Ishikawa (cell line): Measurements from ENCODE around the gene ZNF821.

ENCODE experiments used
- CEBPB ChIP-seq: IDR thresholded peaks from 2 replicates; pipeline ENCODE4 v1.6.1; 2012
- CREB1 ChIP-seq: IDR thresholded peaks from 2 replicates; pipeline ENCODE4 v1.6.1; 2012; ENCODE audit warnings: low read depth
- EGR1 ChIP-seq: IDR thresholded peaks from 2 replicates; pipeline ENCODE4 v1.6.1; 2012
- EP300 ChIP-seq: IDR thresholded peaks from 2 replicates; pipeline ENCODE4 v1.6.1; 2012; ENCODE audit warnings: borderline replicate concordance
- FOXM1 ChIP-seq: IDR thresholded peaks from 2 replicates; pipeline ENCODE4 v1.6.1; 2012; ENCODE audit warnings: low read depth, borderline replicate concordance
- NFIC ChIP-seq: IDR thresholded peaks from 2 replicates; pipeline ENCODE4 v1.6.1; 2012
- RAD21 ChIP-seq: IDR thresholded peaks from 2 replicates; pipeline ENCODE4 v1.6.1; 2012; ENCODE audit warnings: low read depth
- TAF1 ChIP-seq: IDR thresholded peaks from 2 replicates; pipeline ENCODE4 v1.6.1; 2012; ENCODE audit warnings: low read depth, mild to moderate bottlenecking
- TCF12 ChIP-seq: IDR thresholded peaks from 2 replicates; pipeline ENCODE4 v1.6.1; 2012; ENCODE audit warnings: low read depth
- TEAD4 ChIP-seq: IDR thresholded peaks from 2 replicates; pipeline ENCODE4 v1.6.1; 2012
- YY1 ChIP-seq: IDR thresholded peaks from 2 replicates; pipeline ENCODE4 v1.6.1; 2012; ENCODE audit warnings: low read depth
- ZBTB7A ChIP-seq: IDR thresholded peaks from 2 replicates; pipeline ENCODE4 v1.6.1; 2012; ENCODE audit warnings: low read depth
- TF ChIP-seq, protein P1 (sequence below): IDR thresholded peaks from 2 replicates; pipeline ENCODE4 v1.6.1; 2012
- TF ChIP-seq, protein P2 (sequence below): IDR thresholded peaks from 2 replicates; pipeline ENCODE4 v1.6.1; 2012
- TF ChIP-seq, protein P3 (sequence below): IDR thresholded peaks from 2 replicates; pipeline ENCODE4 v1.6.1; 2012; ENCODE audit warnings: low read depth, mild to moderate bottlenecking

Gene ZNF821

DNA sequence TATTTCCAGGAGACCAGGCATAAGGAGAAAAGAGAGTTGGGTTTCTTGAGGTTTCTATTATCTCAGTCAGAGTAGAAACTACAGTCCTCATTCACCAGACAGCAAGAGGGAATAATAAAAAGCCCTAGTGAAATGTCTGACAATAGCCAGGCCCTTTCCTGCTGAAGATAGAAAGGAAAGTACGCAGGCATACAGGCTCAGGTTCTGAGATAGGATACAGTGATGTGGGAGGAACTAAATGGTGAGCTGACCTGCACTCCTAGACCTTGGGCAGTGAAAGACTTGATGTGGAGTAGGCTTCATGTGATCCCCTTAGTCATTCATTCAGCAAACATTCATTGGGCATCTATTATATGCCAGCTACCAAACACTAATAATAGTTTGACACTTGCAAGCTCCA is 14.9 kb downstream of the ZNF821 start:
- TF ChIP-seq RAD21, result no peak
- TF ChIP-seq, protein P1, sequence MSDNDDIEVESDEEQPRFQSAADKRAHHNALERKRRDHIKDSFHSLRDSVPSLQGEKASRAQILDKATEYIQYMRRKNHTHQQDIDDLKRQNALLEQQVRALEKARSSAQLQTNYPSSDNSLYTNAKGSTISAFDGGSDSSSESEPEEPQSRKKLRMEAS, result no peak

DNA sequence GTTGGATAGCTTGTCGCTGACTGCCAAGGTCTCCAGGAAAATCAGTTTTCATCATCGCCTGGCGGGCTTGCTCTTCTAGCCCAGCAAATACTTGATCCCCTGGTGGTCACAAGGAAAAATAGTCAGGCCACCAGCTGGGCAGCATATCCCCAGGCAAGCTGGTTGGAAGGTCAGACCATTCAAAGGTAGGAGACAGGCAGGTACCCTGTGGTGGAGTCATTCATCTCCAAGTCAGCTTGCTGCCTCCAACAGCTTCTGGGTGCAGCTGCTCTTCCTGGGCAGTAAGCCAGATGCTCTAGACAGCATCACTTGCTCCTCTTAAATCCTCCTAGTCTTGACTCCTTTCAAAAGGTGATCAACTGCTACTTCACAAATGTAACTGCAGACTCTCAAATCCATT is 16.0 kb downstream of the ZNF821 start:
- TF ChIP-seq TEAD4 (no peak), EGR1 (no peak), FOXM1 (no peak), ZBTB7A (no peak), CEBPB (no peak), CREB1 (no peak), EP300 (no peak), TCF12 (no peak), YY1 (no peak)
- TF ChIP-seq, protein P1, result no peak
- TF ChIP-seq, protein P2, sequence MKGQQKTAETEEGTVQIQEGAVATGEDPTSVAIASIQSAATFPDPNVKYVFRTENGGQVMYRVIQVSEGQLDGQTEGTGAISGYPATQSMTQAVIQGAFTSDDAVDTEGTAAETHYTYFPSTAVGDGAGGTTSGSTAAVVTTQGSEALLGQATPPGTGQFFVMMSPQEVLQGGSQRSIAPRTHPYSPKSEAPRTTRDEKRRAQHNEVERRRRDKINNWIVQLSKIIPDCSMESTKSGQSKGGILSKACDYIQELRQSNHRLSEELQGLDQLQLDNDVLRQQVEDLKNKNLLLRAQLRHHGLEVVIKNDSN, result no peak

DNA sequence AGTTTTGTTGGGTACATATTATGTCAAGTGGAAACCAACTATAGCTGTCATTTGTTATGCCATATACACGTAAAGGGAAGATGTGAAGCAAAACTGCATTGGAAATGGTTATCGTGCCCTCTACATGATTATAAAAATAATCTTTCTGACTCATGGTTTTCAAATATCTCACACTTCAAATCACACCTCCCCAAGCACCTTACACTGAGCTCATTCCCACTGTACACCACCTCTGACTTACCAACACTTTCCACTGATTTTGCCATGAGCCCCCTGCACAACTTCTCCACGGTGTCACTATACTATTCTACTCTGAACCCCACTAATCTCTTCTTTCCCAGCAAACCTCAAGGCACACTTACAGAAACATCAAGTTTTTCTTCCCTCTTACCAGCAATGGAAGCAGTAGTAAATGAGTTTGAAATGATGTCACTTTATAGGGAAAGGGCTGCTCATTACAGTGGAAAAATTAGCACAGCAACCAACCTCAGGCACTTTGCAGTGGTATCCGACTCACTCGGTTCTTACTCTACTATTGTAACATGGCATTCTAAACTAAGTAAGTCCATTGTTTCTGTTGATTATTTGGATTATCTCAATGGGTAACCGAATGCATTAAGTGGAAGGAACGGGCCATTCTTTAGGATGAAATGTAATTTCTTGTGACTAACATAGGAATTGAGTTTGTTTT is 18.7 kb downstream of the ZNF821 start:
- TF ChIP-seq, protein P2, result no peak
- TF ChIP-seq CREB1 (no peak), TAF1 (no peak), YY1 (no peak), CEBPB (no peak), EP300 (no peak), RAD21 (no peak), FOXM1 (no peak), NFIC (no peak)
- TF ChIP-seq, protein P1, result no peak
- TF ChIP-seq, protein P3, sequence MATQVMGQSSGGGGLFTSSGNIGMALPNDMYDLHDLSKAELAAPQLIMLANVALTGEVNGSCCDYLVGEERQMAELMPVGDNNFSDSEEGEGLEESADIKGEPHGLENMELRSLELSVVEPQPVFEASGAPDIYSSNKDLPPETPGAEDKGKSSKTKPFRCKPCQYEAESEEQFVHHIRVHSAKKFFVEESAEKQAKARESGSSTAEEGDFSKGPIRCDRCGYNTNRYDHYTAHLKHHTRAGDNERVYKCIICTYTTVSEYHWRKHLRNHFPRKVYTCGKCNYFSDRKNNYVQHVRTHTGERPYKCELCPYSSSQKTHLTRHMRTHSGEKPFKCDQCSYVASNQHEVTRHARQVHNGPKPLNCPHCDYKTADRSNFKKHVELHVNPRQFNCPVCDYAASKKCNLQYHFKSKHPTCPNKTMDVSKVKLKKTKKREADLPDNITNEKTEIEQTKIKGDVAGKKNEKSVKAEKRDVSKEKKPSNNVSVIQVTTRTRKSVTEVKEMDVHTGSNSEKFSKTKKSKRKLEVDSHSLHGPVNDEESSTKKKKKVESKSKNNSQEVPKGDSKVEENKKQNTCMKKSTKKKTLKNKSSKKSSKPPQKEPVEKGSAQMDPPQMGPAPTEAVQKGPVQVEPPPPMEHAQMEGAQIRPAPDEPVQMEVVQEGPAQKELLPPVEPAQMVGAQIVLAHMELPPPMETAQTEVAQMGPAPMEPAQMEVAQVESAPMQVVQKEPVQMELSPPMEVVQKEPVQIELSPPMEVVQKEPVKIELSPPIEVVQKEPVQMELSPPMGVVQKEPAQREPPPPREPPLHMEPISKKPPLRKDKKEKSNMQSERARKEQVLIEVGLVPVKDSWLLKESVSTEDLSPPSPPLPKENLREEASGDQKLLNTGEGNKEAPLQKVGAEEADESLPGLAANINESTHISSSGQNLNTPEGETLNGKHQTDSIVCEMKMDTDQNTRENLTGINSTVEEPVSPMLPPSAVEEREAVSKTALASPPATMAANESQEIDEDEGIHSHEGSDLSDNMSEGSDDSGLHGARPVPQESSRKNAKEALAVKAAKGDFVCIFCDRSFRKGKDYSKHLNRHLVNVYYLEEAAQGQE, result no peak

DNA sequence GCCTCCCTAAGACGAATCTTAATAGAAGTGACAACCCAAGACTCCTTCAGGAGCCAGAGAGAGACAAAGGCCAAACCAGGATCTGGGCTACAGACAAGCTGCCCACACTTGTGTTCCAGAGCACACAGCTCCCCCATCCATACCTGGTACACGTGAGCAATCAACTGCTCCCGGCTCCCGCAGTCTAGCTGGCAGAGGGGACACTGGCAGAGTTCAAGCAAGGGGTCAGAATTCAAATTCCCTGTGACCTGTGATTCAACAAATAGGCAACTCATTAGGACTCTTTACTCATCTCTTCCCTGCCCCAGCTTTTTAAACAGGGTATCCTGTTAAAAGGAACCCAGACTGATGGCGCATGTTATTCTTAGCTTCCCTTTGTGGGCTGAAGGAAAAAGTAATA is 20.0 kb downstream of the ZNF821 start:
- TF ChIP-seq TCF12 (no peak), EGR1 (no peak), FOXM1 (no peak), NFIC (no peak), CEBPB (no peak), TEAD4 (no peak), YY1 (no peak), TAF1 (no peak), RAD21 (no peak), ZBTB7A (no peak), CREB1 (no peak)
- TF ChIP-seq, protein P2, result no peak
- TF ChIP-seq, protein P1, result no peak
- TF ChIP-seq, protein P3, result no peak

DNA sequence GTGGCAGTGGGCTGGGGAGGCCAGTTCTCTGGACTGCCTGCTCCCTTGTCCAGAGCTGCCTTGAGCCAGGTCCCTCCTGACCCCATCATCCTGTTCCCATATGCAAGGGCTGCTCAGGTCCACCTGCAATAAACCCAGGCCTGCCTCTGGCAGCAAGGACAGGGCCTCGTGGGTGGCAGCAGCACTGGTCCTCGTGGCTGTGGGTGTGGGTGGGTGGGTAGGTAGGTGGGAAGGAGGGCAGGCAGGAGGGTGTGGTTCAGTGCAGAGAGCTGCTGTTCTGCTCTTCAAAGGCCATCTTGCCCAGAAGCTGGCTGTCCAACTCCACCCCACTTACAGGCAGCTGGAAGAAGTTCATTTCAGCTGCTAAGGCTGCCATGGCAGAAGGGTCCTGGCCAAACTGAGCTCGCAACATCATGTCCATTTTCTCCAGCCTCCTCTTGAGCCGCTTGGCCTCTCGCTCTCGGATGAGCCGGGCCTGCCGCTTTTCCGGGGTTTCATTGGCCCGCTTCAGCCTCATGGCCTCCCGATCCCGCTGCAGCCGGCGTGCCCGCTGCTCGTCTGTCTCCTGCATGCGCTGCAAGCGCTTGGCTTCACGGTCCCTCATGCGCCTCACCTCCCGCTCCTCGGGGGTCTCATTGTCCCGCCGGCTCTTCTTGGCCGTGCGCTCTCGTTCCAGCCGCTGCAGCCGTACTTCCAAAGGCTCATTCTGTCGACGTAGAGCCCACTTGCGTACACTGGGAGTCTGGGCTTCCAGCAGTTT is 24.0 kb downstream of the ZNF821 start:
- TF ChIP-seq RAD21 (no peak), FOXM1 (no peak), NFIC (no peak), TEAD4 (no peak), TCF12 (no peak), CEBPB (no peak), ZBTB7A (no peak), TAF1 (no peak), CREB1 (no peak), YY1 (no peak), EP300 (no peak), EGR1 (no peak)
- TF ChIP-seq, protein P1, result no peak
- TF ChIP-seq, protein P2, result no peak
- TF ChIP-seq, protein P3, result no peak
